Tibial nerve (tissue), 4 donors: Measurements from ENCODE around the gene KLF13. TPM values are rescaled to one million over a fixed set of nuclear protein-coding genes. Genes with fewer than 3 reads are reported as not detected.

ENCODE experiments used
- DNase-seq, 2 donors: peaks; one replicate each; pipeline ENCODE4 v3.0.0-alpha.2; 2019; ENCODE audit warnings: low spot score in 2 of 2
- H3K27ac ChIP-seq, 4 donors: fragments of 200-600 bp; sonication (generic) in 3 of 4; one replicate each; pipeline ENCODE4 v1.5.1; 2017 to 2019; ENCODE audit warnings: mild to moderate bottlenecking in 1 of 4
- H3K27me3 ChIP-seq, 2 donors: fragments of 200-600 bp; sonication (generic) in 1 of 2; one replicate each; pipeline versions ENCODE4 v1.5.1 to v1.6.0; 2017 to 2019
- H3K36me3 ChIP-seq, 3 donors: fragments of 200-600 bp; sonication (generic); one replicate each; pipeline ENCODE4 v1.5.1; 2018 to 2019
- H3K4me1 ChIP-seq, 4 donors: fragments of 200-600 bp; sonication (generic) in 3 of 4; one replicate each; pipeline ENCODE4 v1.5.1; 2017 to 2019
- H3K4me3 ChIP-seq, 4 donors: fragments of 200-600 bp; sonication (generic) in 3 of 4; one replicate each; pipeline ENCODE4 v1.5.1; 2017 to 2019; ENCODE audit warnings: mild to moderate bottlenecking in 1 of 4, moderate library complexity in 1 of 4
- H3K9me3 ChIP-seq, 4 donors: fragments of 200-600 bp; sonication (generic) in 3 of 4; one replicate each; pipeline ENCODE4 v1.5.1; 2017 to 2019
- CTCF ChIP-seq, 5 experiments: fragments of 200-600 bp in 3 of 5; fragments of 450-650 bp in 2 of 5; sonication (generic) in 3 of 5; IDR thresholded peaks; one replicate each; pipeline ENCODE4 v1.5.1; 2016 to 2019; ENCODE audit warnings: antibody characterized with exemption in 5 of 5, mild to moderate bottlenecking in 3 of 5, moderate library complexity in 2 of 5
- EP300 ChIP-seq, 2 donors: sonication (generic); formaldehyde crosslinking; IDR thresholded peaks; one replicate each; pipeline ENCODE4 v1.6.1; 2017; ENCODE audit warnings: antibody characterized with exemption in 2 of 2, mild to moderate bottlenecking in 1 of 2
- POLR2A ChIP-seq, 2 donors: fragments of 450-650 bp; IDR thresholded peaks; one replicate each; pipeline ENCODE4 v1.6.1; 2017; ENCODE audit warnings: antibody characterized with exemption in 2 of 2, mild to moderate bottlenecking in 2 of 2, moderate library complexity in 2 of 2
- WGBS, 2 donors: methylation state at CpG; one replicate each; pipeline ENCODE4 v1.1.5; 2018; 5-methylcytosine and 5-hydroxymethylcytosine counted together
- total RNA-seq, 4 donors: library from RNA; depleted of rRNA; stranded (reverse); fragments of >200 nt; gene quantifications; one replicate each; pipeline ENCODE4 v1.1.0, GENCODE V29; 2016

KLF13 gene
- total RNA-seq, 4 donors from 2014 or later: 61.2 to 77.9 (median 75.1) TPM

GRCh38 chr15:31340592-31340991, 14.0 kb downstream of the KLF13 start:
- no peak for DNase-seq
- H3K36me3 ChIP-seq: no peaks in the 10 kb centered on the region
- 78 to 88% methylated on average over 7 of the region's 7 CpGs for WGBS, 2 donors
- TF ChIP-seq EP300 (IDR thresholded peaks at IDR 0.05) (no peak), POLR2A (IDR thresholded peaks at IDR 0.05) (no peak), CTCF (IDR thresholded peaks at IDR 0.05) (no peak)
- H3K9me3 ChIP-seq: no peaks in the 10 kb centered on the region
- H3K4me1 ChIP-seq: peaks cover 5 to 100% (median 97%) of the 10 kb centered on the region in 4 donors
- H3K4me3 ChIP-seq: no peak overlapping the region
- peak overlapping the region in 3 of 4 donors; percentile 77 to 100 (median 89) for H3K27ac ChIP-seq
- H3K27me3 ChIP-seq: no peaks in the 10 kb centered on the region

GRCh38 chr15:31341071-31341470, 14.4 kb downstream of the KLF13 start:
- Histone ChIP-seq H3K27me3 (no peaks in the 10 kb centered on the region), H3K9me3 (no peaks in the 10 kb centered on the region), H3K4me1 (peaks cover 5 to 100% (median 97%) of the 10 kb centered on the region in 4 donors), H3K4me3 (no peak overlapping the region), H3K27ac (peak overlapping the region in 2 of 4 donors; percentile 89 to 100), H3K36me3 (no peaks in the 10 kb centered on the region)
- 56 to 61% methylated on average over 4 of the region's 4 CpGs for WGBS, 2 donors
- DNase-seq: no peak
- TF ChIP-seq EP300 (IDR thresholded peaks at IDR 0.05) (no peak), CTCF (IDR thresholded peaks at IDR 0.05) (no peak), POLR2A (IDR thresholded peaks at IDR 0.05) (no peak)

GRCh38 chr15:31341496-31342195, 15.0 kb downstream of the KLF13 start:
- no peak overlapping the region for H3K4me3 ChIP-seq
- peak overlapping the region in 3 of 4 donors; percentile 31 to 100 (median 89) for H3K27ac ChIP-seq

GRCh38 chr15:31342381-31342780, 15.7 kb downstream of the KLF13 start:
- H3K4me1 ChIP-seq: peaks cover 5 to 100% (median 94%) of the 10 kb centered on the region in 4 donors
- peak overlapping the region in 3 of 4 donors; percentile 31 to 100 (median 34) for H3K27ac ChIP-seq
- WGBS, 2 donors: 69 to 71% methylated on average over 11 of the region's 11 CpGs
- TF ChIP-seq POLR2A (IDR thresholded peaks at IDR 0.05) (no peak), EP300 (IDR thresholded peaks at IDR 0.05) (no peak), CTCF (IDR thresholded peaks at IDR 0.05) (no peak)
- no peaks in the 10 kb centered on the region for H3K27me3 ChIP-seq
- no peak for DNase-seq
- H3K9me3 ChIP-seq: no peaks in the 10 kb centered on the region
- H3K4me3 ChIP-seq: no peak overlapping the region
- no peaks in the 10 kb centered on the region for H3K36me3 ChIP-seq

More at GRCh38 chr15:31341496-31342195, 15.0 kb downstream of the KLF13 start:
- no peak for DNase-seq
- TF ChIP-seq EP300 (IDR thresholded peaks at IDR 0.05) (no peak), POLR2A (IDR thresholded peaks at IDR 0.05) (no peak), CTCF (IDR thresholded peaks at IDR 0.05) (no peak)
- H3K27me3 ChIP-seq: no peaks in the 10 kb centered on the region
- H3K9me3 ChIP-seq: no peaks in the 10 kb centered on the region
- H3K36me3 ChIP-seq: no peaks in the 10 kb centered on the region
- peaks cover 5 to 100% (median 97%) of the 10 kb centered on the region in 4 donors for H3K4me1 ChIP-seq
- 90 to 93% methylated on average over 4 of the region's 4 CpGs for whole genome bisulfite sequencing, 2 donors
